GM19035 (cell line): ENCODE results near the gene GPC5.
"Not testable (repeated sequence)": the region's sequence is repeated elsewhere in the genome, so short reads cannot be mapped to it uniquely, and the experiment has no call there.

ENCODE experiments used
- ATAC-seq: cut with Tn5 transposase; IDR thresholded peaks from one replicate; pipeline ENCODE4 v1.9.1; 2021; ENCODE audit not compliant: unreplicated experiment

The GPC5 gene

DNA sequence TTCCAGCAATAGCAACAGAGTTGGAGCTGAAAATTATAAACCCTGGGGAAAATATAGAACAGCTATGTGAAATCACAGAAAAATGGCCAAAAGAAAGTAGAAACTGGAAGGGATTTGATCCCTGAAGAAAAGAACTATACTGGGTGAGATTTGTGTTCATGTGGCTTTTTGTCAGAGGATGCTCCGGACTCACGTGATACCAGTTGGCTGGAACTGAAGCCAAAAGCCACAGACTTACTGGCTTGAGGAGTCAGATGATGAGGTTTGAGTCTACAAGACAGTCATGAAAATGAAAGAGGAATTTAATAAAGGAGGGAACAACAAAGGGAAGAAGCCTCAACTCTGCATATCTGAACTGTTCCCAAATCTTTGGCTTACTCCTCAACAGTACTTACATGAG lies 427.1 kb downstream of the GPC5 start:
- ATAC-seq, result no peak

DNA sequence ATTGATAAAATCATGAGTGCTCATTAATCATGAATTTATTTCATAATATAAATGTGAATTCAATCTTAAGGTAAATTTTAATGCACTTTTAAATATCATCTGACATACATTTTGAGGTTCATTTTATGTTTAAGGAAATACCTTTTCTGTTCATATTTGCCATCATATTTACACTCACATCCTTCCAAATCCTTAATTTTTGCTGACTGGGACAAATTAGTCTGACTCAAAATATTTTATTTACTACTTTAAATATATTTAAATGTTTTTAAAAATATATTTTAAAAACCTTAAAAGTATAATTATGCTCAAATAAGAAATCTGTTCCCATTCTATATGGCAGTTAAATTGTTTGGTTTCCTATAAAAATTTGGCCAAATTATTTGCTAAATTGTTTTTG lies 438.1 kb downstream of the GPC5 start:
- ATAC-seq, result no peak

DNA sequence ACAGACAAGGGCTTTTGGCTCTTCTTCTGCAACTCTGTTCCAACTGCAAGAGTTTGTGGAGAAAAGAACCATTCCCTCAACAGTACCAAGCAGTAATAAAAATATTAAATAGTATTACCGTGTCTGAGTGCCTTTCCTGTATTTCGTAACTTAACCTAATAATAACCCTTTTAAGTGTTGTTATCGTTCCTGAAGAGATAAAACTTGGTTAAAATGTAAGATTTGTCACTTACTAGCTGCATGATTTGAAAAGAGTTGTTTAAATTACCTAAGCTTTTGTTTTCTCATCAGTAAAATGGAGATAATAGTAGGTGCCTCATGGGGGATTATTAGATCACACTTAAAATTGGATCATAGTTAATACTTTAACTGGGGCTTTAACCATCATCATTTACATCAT lies 447.2 kb downstream of the GPC5 start:
- no peak for ATAC-seq

DNA sequence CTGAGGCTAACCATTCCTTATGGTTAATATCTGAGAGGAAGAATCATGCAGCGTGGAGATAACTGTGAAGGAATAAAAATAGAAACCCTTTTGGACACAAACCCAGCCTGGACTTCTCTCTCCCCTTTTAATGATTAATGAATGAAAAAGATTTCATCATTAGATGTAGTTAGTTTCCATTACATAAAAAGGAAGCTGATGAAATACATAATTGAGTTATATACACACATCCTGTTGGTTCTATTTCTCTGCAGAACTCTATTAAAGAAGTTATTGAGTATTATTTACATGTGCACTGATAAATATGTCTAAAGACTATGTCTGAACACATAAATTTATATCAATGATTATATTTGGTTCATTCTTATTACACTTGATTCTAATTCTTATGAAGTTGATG lies 465.3 kb downstream of the GPC5 start:
- ATAC-seq, result no peak

DNA sequence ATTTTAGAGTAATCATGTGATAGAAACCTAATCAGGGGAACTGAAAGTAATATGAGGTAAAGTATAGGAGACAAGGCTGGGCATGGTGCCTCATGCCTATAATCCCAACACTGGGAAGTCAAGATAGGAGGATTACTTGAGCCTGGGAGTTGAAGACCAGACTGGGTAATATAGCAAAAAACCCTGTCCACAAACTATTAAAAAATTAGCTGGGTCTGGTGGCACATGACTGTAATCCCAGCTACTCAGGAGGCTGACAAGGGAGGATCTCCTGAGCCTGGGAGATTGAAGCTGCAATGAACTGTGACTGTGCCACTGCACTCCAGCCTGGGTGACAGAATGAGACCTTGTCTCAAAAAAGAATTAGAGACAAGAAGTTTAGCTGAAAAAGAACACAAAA lies 469.9 kb downstream of the GPC5 start:
- no peak for ATAC-seq

DNA sequence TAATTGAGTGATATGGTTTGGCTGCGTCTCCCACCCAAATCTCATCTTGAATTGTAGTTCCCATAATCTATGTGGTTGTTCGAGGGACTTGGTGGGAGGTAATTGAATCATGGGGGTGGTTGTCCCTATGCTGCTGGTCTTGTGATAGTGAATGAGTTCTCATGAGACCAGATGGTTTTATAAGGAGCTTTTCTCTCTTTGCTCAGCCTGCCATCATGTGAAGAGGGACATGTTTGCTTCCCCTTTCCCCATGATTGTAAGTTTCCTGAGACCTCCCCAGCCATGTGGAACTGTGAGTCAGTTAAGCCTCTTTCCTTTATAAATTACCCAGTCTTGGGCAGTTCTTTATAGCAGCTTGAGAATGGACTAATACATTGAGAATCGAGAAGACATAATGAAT lies 480.1 kb downstream of the GPC5 start:
- ATAC-seq, result no peak

DNA sequence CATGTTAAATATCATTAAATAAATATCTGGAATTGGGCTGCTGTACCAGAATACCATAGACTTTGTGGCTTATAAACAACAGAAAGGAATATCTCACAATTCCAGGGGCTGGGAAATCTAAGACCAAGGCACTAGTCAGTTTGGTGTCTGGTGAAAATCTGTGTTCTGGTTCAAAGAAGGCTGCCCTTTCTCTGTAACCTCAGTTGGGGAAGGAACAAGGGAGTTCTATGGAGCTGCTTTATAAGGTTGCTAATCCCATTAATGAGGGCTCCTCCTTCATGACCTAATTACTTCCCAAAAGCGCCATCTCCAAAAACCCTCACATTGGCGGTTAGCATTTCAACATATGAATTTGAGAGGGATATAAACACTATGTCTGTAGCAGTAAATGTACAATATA lies 480.9 kb downstream of the GPC5 start:
- no peak for ATAC-seq

DNA sequence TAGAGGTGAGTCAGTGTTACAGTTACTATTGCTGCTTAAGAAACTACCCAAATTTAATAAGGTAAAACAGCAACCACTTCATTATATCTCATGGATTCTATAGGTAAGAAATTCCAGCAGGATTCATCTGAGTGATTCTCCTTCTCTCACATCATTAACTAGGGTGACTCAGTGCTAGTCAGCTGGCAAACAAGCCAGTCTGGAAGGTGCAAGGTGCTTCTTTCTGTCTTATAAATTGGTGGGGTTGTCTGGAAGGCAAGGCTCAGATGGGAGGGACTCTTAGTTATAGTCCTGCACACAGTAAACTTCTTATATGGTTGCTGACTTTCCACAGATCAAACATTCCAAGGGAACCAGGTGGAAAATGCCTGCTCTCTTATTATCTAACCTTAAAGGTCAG lies 484.5 kb downstream of the GPC5 start:
- no peak for ATAC-seq

DNA sequence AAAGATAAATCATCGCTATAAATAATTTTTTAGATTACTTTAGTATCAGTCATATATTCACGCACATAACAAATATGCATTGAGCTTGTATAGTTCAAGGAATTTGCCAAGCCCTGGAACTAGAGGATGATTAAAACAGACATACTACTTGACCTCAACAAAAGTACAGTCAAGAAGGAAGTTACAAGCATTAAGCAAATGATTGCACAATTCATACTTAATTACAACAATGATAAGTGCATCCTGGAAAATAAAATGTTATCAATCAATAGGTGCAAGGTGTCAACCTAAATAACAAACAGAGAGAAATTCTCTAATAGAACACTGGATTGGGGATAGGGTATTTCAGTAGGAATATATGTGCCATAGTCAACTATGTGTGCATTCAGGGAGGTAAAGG lies 491.2 kb downstream of the GPC5 start:
- no peak for ATAC-seq

DNA sequence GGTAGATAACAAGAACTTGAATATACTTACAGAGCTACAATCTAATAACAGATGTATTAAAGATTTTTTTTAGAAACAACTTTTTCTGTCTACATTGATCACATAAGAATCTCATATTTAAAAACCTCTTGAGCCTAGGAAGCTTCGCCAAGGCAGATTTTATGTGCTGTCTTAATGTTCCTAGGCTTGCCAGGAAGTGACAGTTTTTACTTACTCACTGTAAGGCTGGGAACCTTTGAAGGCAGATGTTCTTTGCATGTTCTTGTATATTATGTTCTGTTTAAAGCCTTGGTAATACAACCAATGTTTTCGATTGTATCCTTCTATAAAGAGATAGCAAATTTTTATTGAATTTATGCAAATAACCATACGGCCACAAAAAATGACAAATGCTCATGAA lies 492.7 kb downstream of the GPC5 start:
- ATAC-seq, result no peak

DNA sequence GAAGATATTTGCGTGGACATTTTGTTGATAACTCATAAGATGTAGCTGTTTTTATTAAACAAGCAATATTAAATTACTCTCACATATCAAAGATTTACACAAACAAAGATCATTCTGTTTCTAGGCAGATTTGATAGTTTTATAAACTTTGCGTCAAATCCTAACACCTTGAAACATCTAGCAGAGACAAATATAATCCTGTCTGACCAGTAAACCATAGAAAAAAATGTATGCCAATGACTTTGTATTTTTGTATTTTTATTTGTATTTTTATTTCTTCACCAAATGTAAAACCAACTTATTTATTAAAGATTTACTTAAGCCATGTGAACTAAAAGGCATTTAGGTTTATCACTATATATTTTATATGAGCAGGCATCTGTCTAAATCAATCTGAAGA lies 494.6 kb downstream of the GPC5 start:
- no peak for ATAC-seq

DNA sequence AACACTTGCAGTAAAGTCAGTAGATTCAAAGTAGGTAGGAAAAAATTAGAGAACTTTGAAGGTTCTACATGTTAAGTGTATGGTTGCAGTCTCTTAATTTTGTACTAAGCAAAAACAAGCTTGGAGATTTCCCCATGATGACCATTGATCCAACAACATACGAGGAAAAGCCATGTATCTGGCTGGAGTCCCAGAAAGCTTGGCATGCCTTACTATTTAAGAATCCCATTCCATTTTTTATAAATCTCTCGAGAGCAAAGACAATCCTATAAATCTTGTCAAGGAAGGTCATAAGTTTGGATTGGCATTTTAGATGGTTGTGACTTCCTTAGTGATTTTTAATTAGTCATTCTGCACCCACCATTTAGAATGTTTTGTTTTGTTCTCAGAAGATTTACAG lies 495.9 kb downstream of the GPC5 start:
- ATAC-seq, result no peak

DNA sequence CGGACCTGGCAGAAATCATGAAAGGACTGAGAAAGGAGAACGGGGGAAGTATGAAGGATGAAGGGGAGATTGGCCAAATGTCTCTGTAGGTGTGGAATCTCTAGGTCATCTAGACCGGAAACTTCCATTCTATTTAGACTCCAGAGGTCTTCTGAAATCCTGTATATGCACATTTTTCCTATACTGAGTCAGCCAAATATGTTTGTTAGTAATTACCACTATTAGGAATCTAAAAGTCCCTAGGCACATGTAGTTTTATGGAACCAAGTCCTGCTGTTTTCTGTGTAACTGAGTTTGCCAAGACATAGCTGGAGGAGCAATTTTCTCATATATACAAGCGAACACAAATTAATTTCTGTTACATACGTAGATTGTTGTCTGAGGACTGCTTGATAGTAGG lies 498.1 kb downstream of the GPC5 start:
- ATAC-seq, result no peak

DNA sequence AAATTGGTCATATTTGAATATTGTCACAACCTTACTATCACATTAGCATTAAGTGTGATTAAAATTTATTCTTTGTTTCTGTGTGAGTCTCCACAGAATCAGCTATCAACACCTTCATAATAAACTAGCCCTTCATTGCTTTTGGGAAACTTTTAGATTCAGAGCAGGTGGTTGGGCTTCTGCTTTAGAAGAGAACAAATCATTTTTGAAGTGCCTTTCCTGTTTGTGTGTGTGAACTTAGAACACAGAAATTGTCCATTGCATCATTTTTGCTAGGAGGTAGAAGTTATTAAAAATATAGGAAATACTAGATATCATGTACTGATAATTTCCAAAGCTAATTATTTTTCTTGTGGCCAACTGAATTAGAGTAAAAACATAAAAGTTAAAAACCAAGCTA lies 500.6 kb downstream of the GPC5 start:
- not testable (repeated sequence) for ATAC-seq

DNA sequence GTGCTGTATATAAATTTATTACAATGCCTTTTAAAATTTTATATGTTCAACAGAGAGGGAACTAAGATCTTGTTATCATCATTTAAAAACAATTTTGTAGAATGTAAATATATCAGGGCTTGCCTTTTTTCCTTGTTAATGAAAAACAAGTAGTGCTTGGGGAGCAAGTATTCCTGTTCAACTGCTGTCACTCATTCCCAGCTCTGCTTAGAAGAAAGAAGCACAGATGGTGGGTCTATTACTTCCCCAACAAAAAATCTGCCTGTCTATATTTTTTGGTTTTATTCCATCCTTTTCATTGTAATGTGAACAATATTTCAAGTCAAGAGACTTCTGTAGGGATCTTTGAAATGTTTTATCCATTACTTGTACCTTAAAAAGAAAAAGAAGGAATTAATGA lies 503.9 kb downstream of the GPC5 start:
- no peak for ATAC-seq

DNA sequence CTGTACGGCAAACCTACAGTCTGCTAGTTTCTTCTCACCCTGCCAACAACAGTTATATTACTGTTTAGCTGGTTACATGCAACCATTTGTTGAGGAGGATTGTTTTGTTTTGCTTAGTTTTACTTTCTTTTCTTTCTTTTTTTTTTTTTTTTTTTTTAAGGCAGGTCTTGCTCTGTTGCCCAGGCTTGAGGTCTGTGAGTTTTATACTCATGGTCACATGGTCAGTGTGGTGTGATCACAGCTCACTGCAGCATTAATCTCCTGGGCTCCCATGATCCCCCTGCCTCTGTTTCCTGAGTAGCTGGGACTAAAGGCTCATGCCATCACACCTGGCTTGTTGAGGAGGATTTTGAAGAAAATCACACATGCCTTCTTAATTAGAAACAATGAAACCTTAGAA lies 505.6 kb downstream of the GPC5 start:
- ATAC-seq, result no peak

DNA sequence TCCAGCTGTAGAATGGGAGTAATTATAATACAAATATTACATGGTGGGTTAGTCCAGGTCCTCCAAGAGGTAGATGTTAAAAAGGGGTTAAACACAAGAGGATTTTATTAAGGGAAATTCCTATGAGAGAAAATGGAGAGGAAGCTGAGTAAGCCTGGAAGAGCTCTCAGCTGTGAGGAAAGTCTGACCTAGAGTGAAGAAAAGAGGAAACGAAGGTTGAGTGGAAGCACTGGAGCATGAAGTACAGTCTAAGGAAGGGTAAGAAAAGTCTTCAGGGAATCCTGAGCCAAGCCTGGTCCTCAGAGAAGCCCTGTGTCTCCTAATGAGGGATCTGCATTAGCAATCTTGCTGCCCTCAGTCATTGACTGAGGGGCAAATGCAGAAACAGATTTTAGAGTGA lies 506.2 kb downstream of the GPC5 start:
- no peak for ATAC-seq

DNA sequence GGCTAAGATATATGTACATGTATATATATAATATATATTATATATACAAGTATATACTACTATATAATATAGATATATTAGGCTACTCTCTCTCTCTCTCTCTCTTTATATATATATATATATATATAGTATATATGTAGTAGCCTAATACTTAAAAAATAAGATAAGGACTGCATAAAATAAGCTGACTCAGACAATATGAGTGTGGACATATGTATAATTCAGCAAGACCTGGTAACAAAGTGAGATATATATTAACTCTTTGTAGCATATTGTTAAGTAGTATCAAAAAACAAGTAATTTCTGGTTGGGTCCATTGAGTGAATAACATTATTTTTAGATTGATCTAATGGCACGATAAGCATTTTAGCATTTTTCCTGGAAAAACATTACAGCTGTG lies 509.0 kb downstream of the GPC5 start:
- ATAC-seq, result no peak

DNA sequence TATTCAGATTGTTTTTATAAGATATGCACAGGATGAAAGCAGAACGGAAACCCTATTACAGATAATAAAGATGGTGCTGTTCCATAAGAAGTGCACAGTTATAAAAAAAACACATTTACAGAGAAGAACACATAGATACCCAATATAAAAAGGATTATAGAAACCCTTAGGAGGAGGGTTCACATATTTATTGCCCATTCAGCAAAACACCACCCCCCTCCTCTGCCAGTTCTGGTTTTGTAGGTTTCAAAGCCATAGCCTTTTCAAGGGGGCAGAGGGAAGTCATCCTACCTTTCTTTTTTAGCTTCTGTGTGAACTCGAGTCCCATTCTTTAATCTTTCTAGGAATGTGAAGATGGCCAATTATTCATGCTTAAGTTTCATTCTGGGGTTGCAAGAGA lies 511.2 kb downstream of the GPC5 start:
- no peak for ATAC-seq

DNA sequence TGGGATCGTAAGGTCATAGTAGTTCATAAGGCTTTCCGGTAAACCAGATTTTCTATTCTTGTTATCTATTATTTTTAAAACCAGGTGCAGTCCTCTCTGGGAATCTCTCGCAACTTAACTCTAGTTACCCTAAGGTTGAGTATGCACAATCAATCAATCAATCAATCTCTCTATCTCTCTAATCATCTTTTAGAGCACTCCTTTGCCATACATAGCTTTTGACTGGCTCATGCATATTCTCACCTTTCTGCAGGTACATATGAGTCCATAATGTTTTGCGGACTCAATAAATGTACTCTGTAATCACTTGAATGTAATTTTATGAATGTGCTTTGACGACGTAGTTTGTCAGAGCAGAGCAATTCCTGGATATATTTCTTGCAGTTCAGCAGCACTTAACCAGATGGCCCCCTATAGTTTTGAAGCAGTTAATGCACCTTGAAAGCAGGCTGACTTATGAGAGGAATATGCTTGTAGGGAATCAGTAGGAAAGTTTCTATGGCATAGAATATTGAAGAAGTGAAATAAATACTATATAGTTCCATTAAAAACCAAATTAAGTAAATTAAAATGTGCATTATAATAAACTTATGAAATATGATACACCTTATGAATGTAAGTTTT lies 524.7 kb downstream of the GPC5 start:
- no peak for ATAC-seq

DNA sequence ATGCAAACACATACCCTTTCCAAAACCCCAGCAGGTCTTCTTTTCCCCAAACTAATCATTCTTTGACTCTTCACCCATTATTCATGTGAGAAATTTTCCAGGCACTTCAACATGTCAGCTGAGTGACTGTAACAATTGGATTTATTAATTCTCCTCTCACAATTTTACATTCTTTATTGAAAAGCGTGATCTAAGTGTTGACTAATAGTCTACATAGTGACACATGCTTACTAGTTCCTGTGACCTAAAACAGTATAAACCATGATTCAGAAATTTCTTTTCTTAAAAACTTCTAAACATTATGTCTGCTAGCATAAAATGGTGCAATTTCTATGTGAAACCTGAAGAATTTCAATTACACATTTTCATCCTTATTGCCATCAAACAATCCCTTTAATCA lies 532.3 kb downstream of the GPC5 start:
- ATAC-seq, result no peak

DNA sequence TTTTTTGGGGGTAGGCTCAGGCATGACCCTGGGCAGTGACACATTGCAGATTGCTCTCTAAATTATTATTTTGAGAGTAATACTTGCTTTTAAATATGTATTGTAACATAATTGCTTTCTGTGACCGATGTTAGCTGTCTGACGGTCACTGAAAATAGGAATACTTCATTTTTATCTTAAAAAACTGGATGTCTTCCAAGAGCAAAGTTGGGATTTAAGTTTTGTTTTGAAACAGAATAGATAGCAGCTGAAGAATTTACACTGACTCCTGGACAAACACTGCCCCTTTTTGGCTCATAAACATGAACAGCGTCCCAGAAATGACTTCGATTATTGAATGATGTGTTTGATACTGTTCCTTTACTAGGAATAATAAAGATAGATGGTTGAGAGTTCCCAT lies 535.9 kb downstream of the GPC5 start:
- no peak for ATAC-seq

DNA sequence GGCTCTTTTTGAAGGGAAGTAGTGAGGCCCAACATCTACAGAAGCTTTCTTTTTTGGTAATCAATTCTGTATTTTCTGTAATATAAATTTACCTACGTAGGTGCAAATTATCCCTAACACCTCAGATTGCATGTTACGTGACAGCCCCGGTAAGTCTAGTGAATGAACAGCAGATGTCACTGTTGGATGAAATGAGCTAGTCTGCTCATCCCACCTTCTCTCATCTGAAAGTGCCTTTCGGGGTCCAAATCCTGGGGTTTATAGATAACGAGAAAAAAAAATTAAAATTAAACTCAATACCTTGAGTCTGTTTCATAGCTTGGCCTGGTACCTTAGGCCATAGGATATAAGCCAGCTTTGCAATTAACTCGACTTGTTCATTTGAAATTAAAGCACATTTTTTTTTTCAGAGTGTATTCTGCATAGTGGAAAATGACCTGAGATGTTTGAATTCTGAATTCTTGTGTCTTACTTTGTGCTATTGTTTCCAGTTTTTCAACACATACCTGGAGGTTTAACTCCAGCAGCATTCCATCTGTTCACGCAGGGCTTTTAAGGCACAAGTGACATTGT lies 548.2 kb downstream of the GPC5 start:
- ATAC-seq, result no peak
